ENCODE results near the gene PTPRD.

GRCh38 chr9:10009401-10009800, 603.4 kb downstream of the PTPRD start:
- TF ChIP-seq, protein P1, sequence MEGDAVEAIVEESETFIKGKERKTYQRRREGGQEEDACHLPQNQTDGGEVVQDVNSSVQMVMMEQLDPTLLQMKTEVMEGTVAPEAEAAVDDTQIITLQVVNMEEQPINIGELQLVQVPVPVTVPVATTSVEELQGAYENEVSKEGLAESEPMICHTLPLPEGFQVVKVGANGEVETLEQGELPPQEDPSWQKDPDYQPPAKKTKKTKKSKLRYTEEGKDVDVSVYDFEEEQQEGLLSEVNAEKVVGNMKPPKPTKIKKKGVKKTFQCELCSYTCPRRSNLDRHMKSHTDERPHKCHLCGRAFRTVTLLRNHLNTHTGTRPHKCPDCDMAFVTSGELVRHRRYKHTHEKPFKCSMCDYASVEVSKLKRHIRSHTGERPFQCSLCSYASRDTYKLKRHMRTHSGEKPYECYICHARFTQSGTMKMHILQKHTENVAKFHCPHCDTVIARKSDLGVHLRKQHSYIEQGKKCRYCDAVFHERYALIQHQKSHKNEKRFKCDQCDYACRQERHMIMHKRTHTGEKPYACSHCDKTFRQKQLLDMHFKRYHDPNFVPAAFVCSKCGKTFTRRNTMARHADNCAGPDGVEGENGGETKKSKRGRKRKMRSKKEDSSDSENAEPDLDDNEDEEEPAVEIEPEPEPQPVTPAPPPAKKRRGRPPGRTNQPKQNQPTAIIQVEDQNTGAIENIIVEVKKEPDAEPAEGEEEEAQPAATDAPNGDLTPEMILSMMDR (IDR thresholded peaks at IDR 0.05), result no peak
- TF ChIP-seq EZH2 (IDR thresholded peaks at IDR 0.05), result no peak

Measured in neural progenitor cell (in vitro differentiated cells).